CD4-positive, alpha-beta T cell (primary cell): ENCODE data around the gene CLCN1. TPM values are rescaled to one million over a fixed set of nuclear protein-coding genes. Genes with fewer than 3 reads are reported as not detected.
A peak's percentile ranks its signal among the peaks of the same experiment; 100 is the strongest.

Experiments
- ATAC-seq: fragments of 200-7000 bp; cut with Tn5 transposase; one replicate; pipeline ENCODE4 v1.10.0; 2022; ENCODE audit warnings: mild to moderate bottlenecking; ENCODE audit not compliant: poor library complexity
- CTCF ChIA-PET: fragments of 350-600 bp; sonication (Branson Sonifier 250); formaldehyde crosslinking; loops from one replicate; lab custom pipeline; 2021; ENCODE audit warnings: antibody characterized with exemption, inconsistent platforms; lab: Charles Lee
- POLR2A ChIA-PET: fragments of 350-600 bp; sonication (Branson Sonifier 250); formaldehyde crosslinking; loops from one replicate; lab custom pipeline; 2021; ENCODE audit warnings: antibody characterized with exemption, inconsistent platforms; lab: Charles Lee
- DNase-seq, 14 experiments: peaks; one replicate each; pipeline ENCODE4 v3.0.0-alpha.2; 2013 to 2020; ENCODE audit warnings: mixed read lengths in 2 of 14
- H3K27ac ChIP-seq, 2 donors: one replicate each; pipeline versions ENCODE4 v1.5.1 to v1.7.0; 2013; ENCODE audit warnings: low read length in 2 of 2, low read depth in 1 of 2, mild to moderate bottlenecking in 1 of 2
- H3K27me3 ChIP-seq, 2 experiments: 1 replicate in 1 of 2; 2 replicates in 1 of 2; pipeline versions ENCODE4 v1.6.1 to v1.7.0; 2013; ENCODE audit warnings: low read length in 2 of 2, control low read depth in 1 of 2, mild to moderate bottlenecking in 1 of 2, moderate library complexity in 1 of 2; ENCODE audit not compliant: insufficient read depth in 2 of 2, control insufficient read depth in 1 of 2
- H3K36me3 ChIP-seq: one replicate; pipeline ENCODE4 v1.6.1; 2013; ENCODE audit warnings: low read length, control low read depth; ENCODE audit not compliant: insufficient read depth
- H3K4me1 ChIP-seq: one replicate; pipeline ENCODE4 v1.6.1; 2013; ENCODE audit warnings: low read length, control low read depth; ENCODE audit not compliant: insufficient read depth
- H3K4me3 ChIP-seq: one replicate; pipeline ENCODE4 v1.5.1; 2013; ENCODE audit warnings: mild to moderate bottlenecking, low read length, moderate library complexity
- H3K9me3 ChIP-seq, 2 experiments: 1 replicate in 1 of 2; 2 replicates in 1 of 2; pipeline versions ENCODE4 v1.6.1 to v1.7.0; 2013; ENCODE audit warnings: low read length in 2 of 2, mild to moderate bottlenecking in 2 of 2, control low read depth in 1 of 2, moderate library complexity in 1 of 2; ENCODE audit not compliant: control insufficient read depth in 1 of 2, insufficient read depth in 1 of 2
- H3K27ac Mint-ChIP-seq: one replicate; pipeline ENCODE4 v1.8.0; 2020; ENCODE audit warnings: mixed read lengths
- H3K27me3 Mint-ChIP-seq: one replicate; pipeline ENCODE4 v1.8.0; 2021; ENCODE audit warnings: mixed read lengths
- H3K36me3 Mint-ChIP-seq: one replicate; pipeline ENCODE4 v1.8.0; 2021; ENCODE audit warnings: low read depth, mixed read lengths
- H3K4me1 Mint-ChIP-seq: one replicate; pipeline ENCODE4 v1.8.0; 2021; ENCODE audit warnings: low read depth, mixed read lengths
- H3K4me3 Mint-ChIP-seq: one replicate; pipeline ENCODE4 v1.8.0; 2020; ENCODE audit warnings: mild to moderate bottlenecking, mixed read lengths
- H3K9me3 Mint-ChIP-seq: one replicate; pipeline ENCODE4 v1.8.0; 2020; ENCODE audit warnings: mixed read lengths
- CTCF ChIP-seq: fragments of 200-600 bp; IDR thresholded peaks from one replicate; pipeline ENCODE4 v1.8.0; 2022; ENCODE audit warnings: antibody characterized with exemption, mild to moderate bottlenecking
- intact Hi-C, 2 experiments: fragments of 100-400 bp; cut with DNase I in 1 of 2; cut with micrococcal nuclease in 1 of 2; formaldehyde crosslinking; loops; one replicate each; pipeline versions ENCODE4 v1.15.1 to v1.9.0; 2023 to 2025; cut with DNase I, micrococcal nuclease
- total RNA-seq, 174 experiments: library from RNA in 2 of 174; stranded (reverse) in 2 of 174; gene quantifications; one replicate each; pipeline ENCODE4 v1.2.3 and lab custom pipeline; 2021 to 2026

Gene CLCN1
- total RNA-seq, 2 experiments from 2014 or later, result not detected

GRCh38 chr7:143392875-143393266, 77.0 kb downstream of the CLCN1 start:
- no peak overlapping the region for H3K4me3 ChIP-seq
- TF ChIP-seq CTCF, result no peak
- peaks cover 17% of the 10 kb centered on the region for H3K4me1 ChIP-seq
- no peak overlapping the region for H3K27ac ChIP-seq
- Mint-ChIP-seq H3K9me3 (no peaks in the 10 kb centered on the region), H3K27me3 (no peaks in the 10 kb centered on the region), H3K36me3 (peaks cover 88% of the 10 kb centered on the region), H3K4me1 (peaks cover 19% of the 10 kb centered on the region), H3K4me3 (no peak overlapping the region), H3K27ac (no peak overlapping the region)
- no peaks in the 10 kb centered on the region for H3K27me3 ChIP-seq
- CTCF ChIA-PET, result interaction anchor here (1.0 kb wide), 1 partner anchor 12 kb away, joined by 3 read pairs; no protein-coding TSS in a partner anchor
- POLR2A ChIA-PET, result interaction anchor here (0.9 to 2.1 kb wide), 4 partner anchors 9 to 47 kb away, joined by 3 to 10 read pairs (median 6); no protein-coding TSS in a partner anchor
- H3K36me3 ChIP-seq, result peaks cover 80% of the 10 kb centered on the region
- H3K9me3 ChIP-seq, result no peaks in the 10 kb centered on the region
- no peak for ATAC-seq
- DNase-seq, result no peak
- intact Hi-C loops, result no loop called here

- Mint-ChIP-seq H3K27me3 (no peaks in the 10 kb centered on the region), H3K9me3 (no peaks in the 10 kb centered on the region), H3K27ac (no peak overlapping the region), H3K4me3 (no peak overlapping the region), H3K4me1 (peaks cover 19% of the 10 kb centered on the region), H3K36me3 (peaks cover 92% of the 10 kb centered on the region)
- POLR2A ChIA-PET, result interaction anchor here (1.0 to 2.1 kb wide), 4 partner anchors 9 to 14 kb away, joined by 5 to 10 read pairs (median 7); no protein-coding TSS in a partner anchor
- Histone ChIP-seq H3K9me3 (no peaks in the 10 kb centered on the region), H3K4me1 (peaks cover 15% of the 10 kb centered on the region), H3K27me3 (no peaks in the 10 kb centered on the region), H3K36me3 (peaks cover 80% of the 10 kb centered on the region), H3K27ac (no peak overlapping the region), H3K4me3 (no peak overlapping the region)
- CTCF ChIA-PET, result interaction anchor here (1.0 kb wide), 1 partner anchor 13 kb away, joined by 3 read pairs; no protein-coding TSS in a partner anchor
- DNase-seq (no peak), ATAC-seq (no peak)
- intact Hi-C loops, result no loop called here
- TF ChIP-seq CTCF, result no peak
These were observed 77.5 kb downstream of the CLCN1 start for GRCh38 chr7:143393267-143394041.

GRCh38 chr7:143394068-143394467, 78.2 kb downstream of the CLCN1 start:
- Histone ChIP-seq H3K4me1 (peaks cover 12% of the 10 kb centered on the region), H3K36me3 (peaks cover 80% of the 10 kb centered on the region), H3K4me3 (no peak overlapping the region), H3K9me3 (no peaks in the 10 kb centered on the region), H3K27me3 (no peaks in the 10 kb centered on the region), H3K27ac (no peak overlapping the region)
- Mint-ChIP-seq H3K4me1 (peaks cover 17% of the 10 kb centered on the region), H3K36me3 (peaks cover 95% of the 10 kb centered on the region), H3K27ac (peak overlapping the region; percentile 30), H3K4me3 (no peak overlapping the region), H3K9me3 (no peaks in the 10 kb centered on the region), H3K27me3 (no peaks in the 10 kb centered on the region)
- ChIA-PET CTCF (no interaction called here), POLR2A (interaction anchor here (1.0 to 2.1 kb wide), 5 partner anchors 8 to 14 kb away, joined by 5 to 10 read pairs (median 6); no protein-coding TSS in a partner anchor)
- ATAC-seq (no peak), DNase-seq (no peak)
- TF ChIP-seq CTCF, result no peak
- intact Hi-C loops, result no loop called here
